ENCODE results near the gene TC2N. TPM values are rescaled to one million over a fixed set of nuclear protein-coding genes. Genes with fewer than 3 reads are reported as not detected.

TC2N gene
- total RNA-seq, 1 experiment from 2014 or later, result 15.9 TPM

DNA sequence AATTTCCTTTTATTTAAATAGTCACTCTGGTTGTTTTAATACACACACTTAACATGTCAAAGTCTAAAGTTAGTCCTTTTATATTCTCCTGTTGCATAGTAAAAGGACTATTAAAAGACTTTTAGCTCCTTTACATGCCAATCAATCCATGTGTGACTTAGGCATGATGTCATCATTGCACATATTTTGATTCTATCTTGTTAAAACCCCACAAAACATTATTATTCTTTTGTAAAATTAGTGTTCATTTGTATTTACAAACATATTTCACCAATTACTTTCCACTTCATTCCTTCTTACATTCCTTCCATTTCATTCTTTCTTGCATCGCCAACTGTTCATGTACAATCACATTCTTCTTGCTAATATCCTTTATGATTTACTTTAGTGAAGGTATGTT lies 39.6 kb downstream of the TC2N start:
- TF ChIP-seq, protein P1, sequence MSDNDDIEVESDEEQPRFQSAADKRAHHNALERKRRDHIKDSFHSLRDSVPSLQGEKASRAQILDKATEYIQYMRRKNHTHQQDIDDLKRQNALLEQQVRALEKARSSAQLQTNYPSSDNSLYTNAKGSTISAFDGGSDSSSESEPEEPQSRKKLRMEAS (IDR thresholded peaks at IDR 0.05), result no peak
- TF ChIP-seq POLR2AphosphoS5 (IDR thresholded peaks at IDR 0.05; ENCODE audit: low read depth, low read length), result no peak
- TF ChIP-seq CEBPB (IDR thresholded peaks at IDR 0.05; ENCODE audit: low read depth), result no peak
- no peak for TF ChIP-seq EZH2phosphoT487 (IDR thresholded peaks at IDR 0.05; ENCODE audit: borderline replicate concordance)
- no peak for TF ChIP-seq ZNF274 (IDR thresholded peaks at IDR 0.05; ENCODE audit: low read depth, low read length)
- no peak for TF ChIP-seq ELF1 (IDR thresholded peaks at IDR 0.05; ENCODE audit: borderline replicate concordance, low read depth)
- TF ChIP-seq ZFX (IDR thresholded peaks at IDR 0.05), result no peak
- TF ChIP-seq SP1 (IDR thresholded peaks at IDR 0.05; ENCODE audit: low read depth), result no peak
- TF ChIP-seq POLR2A (IDR thresholded peaks at IDR 0.05; ENCODE audit: borderline replicate concordance, extremely low read depth, insufficient read depth, insufficient read length), result no peak
- TF ChIP-seq ATF3 (IDR thresholded peaks at IDR 0.05), result no peak
- Histone ChIP-seq H4K20me1 (ENCODE audit: insufficient read depth) (no peaks in the 10 kb centered on the region), H3K9ac (ENCODE audit: low read length) (no peak overlapping the region), H3K9me3 (ENCODE audit: control insufficient read depth in 1 of 2, insufficient read depth in 1 of 2, low read depth in 1 of 2, low read length in 2 of 2) (0 out of 4 replicates have a peak, but pooled peaks cover 0 to 3% of the 10 kb centered on the region in 2 experiments), H3K79me2 (ENCODE audit: insufficient read depth, low read length) (no peaks in the 10 kb centered on the region), H3K9me2 (ENCODE audit: insufficient read depth) (no peaks in the 10 kb centered on the region), H3K4me3 (replicated peaks in 1 of 2; ENCODE audit: low read depth in 1 of 2, low read length in 2 of 2) (no peak overlapping the region), H3K4me1 (ENCODE audit: control insufficient read depth in 1 of 2, insufficient read depth in 2 of 2, low read length in 2 of 2) (no peaks in the 10 kb centered on the region), H3K27ac (ENCODE audit: low read depth, low read length) (no peak overlapping the region), H3K36me3 (ENCODE audit: control insufficient read depth in 1 of 2, insufficient read depth in 2 of 2, low read length in 2 of 2) (no peaks in the 10 kb centered on the region), H3K27me3 (ENCODE audit: insufficient read depth, low read length) (no peaks in the 10 kb centered on the region), H2AFZ (ENCODE audit: low read depth, low read length, poor library complexity, severe bottlenecking) (no peak overlapping the region), H3K4me2 (ENCODE audit: low read length) (no peak overlapping the region)
- ChIA-PET POLR2A (no interaction called here), RAD21 (ENCODE audit: low non-redundant PET in 1 of 2, low total read pairs in 2 of 2, uncharacterized antibody in 2 of 2, unreplicated experiment in 2 of 2) (no interaction called here), CTCF (no interaction called here)
- DNase-seq (ENCODE audit: low read depth, low spot score) (no peak), ATAC-seq (no peak)
- no TSS peak for BruUV-seq (replicated peaks)
- intact Hi-C loops (cut with micrococcal nuclease), result no loop called here

DNA sequence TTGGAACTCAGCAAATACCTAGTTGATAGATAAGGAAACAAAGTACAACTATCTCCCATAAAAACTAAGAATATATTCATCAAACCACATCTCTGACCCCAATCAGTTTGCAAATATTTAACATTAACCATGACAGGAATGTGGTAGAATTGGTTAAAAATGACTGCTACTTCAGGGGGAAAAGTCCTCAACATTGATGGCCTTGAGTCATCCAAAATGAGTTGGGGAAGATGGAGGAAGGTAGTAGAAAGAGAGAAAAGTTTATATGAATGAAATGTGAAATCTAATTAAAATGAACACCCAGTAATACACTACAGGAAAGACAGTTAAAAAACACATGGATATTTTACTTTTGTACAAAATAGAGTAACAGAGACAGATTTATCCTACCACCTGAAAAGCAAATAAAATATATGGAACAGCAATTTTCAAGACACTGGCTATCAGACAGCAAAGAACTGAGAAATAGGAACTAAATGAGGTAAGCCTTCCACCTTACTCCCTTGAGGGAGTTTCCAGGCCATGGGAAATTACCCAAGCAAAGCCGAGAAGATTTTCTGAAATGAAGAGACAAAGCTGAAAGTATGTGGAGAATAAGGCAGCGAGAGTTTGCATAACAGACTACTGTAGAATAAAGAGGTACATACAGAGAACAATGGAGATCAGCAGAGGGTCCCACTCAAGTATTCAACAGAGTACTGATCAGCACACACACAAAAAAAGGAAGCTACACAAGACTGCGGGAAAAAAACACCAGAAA lies 49.6 kb downstream of the TC2N start:
- Histone ChIP-seq H3K4me2 (ENCODE audit: low read length) (no peak overlapping the region), H3K36me3 (ENCODE audit: control insufficient read depth in 1 of 2, insufficient read depth in 2 of 2, low read length in 2 of 2) (no peaks in the 10 kb centered on the region), H3K9me3 (ENCODE audit: control insufficient read depth in 1 of 2, insufficient read depth in 1 of 2, low read depth in 1 of 2, low read length in 2 of 2) (no peaks in the 10 kb centered on the region; a peak in 1 of 4 replicates), H3K4me1 (ENCODE audit: control insufficient read depth in 1 of 2, insufficient read depth in 2 of 2, low read length in 2 of 2) (no peaks in the 10 kb centered on the region), H3K79me2 (ENCODE audit: insufficient read depth, low read length) (no peaks in the 10 kb centered on the region), H3K27me3 (ENCODE audit: insufficient read depth, low read length) (no peaks in the 10 kb centered on the region), H3K9ac (ENCODE audit: low read length) (no peak overlapping the region), H3K4me3 (replicated peaks in 1 of 2; ENCODE audit: low read depth in 1 of 2, low read length in 2 of 2) (no peak overlapping the region), H3K27ac (ENCODE audit: low read depth, low read length) (no peak overlapping the region), H2AFZ (ENCODE audit: low read depth, low read length, poor library complexity, severe bottlenecking) (no peak overlapping the region), H4K20me1 (ENCODE audit: insufficient read depth) (no peaks in the 10 kb centered on the region), H3K9me2 (ENCODE audit: insufficient read depth) (no peaks in the 10 kb centered on the region)
- TF ChIP-seq TCF7L2 (IDR thresholded peaks at IDR 0.05; ENCODE audit: borderline replicate concordance, extremely low read depth, insufficient read depth, insufficient read length), result no peak
- no peak for TF ChIP-seq SP1 (IDR thresholded peaks at IDR 0.05; ENCODE audit: low read depth)
- TF ChIP-seq, protein P2, sequence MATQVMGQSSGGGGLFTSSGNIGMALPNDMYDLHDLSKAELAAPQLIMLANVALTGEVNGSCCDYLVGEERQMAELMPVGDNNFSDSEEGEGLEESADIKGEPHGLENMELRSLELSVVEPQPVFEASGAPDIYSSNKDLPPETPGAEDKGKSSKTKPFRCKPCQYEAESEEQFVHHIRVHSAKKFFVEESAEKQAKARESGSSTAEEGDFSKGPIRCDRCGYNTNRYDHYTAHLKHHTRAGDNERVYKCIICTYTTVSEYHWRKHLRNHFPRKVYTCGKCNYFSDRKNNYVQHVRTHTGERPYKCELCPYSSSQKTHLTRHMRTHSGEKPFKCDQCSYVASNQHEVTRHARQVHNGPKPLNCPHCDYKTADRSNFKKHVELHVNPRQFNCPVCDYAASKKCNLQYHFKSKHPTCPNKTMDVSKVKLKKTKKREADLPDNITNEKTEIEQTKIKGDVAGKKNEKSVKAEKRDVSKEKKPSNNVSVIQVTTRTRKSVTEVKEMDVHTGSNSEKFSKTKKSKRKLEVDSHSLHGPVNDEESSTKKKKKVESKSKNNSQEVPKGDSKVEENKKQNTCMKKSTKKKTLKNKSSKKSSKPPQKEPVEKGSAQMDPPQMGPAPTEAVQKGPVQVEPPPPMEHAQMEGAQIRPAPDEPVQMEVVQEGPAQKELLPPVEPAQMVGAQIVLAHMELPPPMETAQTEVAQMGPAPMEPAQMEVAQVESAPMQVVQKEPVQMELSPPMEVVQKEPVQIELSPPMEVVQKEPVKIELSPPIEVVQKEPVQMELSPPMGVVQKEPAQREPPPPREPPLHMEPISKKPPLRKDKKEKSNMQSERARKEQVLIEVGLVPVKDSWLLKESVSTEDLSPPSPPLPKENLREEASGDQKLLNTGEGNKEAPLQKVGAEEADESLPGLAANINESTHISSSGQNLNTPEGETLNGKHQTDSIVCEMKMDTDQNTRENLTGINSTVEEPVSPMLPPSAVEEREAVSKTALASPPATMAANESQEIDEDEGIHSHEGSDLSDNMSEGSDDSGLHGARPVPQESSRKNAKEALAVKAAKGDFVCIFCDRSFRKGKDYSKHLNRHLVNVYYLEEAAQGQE (IDR thresholded peaks at IDR 0.05; ENCODE audit: low read depth), result no peak
- TF ChIP-seq SIN3A (IDR thresholded peaks at IDR 0.05; ENCODE audit: low read depth), result no peak
- no peak for DNase-seq (ENCODE audit: low read depth, low spot score)
- BruUV-seq (replicated peaks), result no TSS peak
- intact Hi-C loops (cut with micrococcal nuclease), result no loop called here
- RAD21 ChIA-PET (ENCODE audit: low non-redundant PET in 1 of 2, low total read pairs in 2 of 2, uncharacterized antibody in 2 of 2, unreplicated experiment in 2 of 2), result no interaction called here
- POLR2A ChIA-PET, result no interaction called here
- CTCF ChIA-PET, result no interaction called here
- ATAC-seq, result no peak
